Esophagus squamous epithelium (tissue), 5 donors: ENCODE data around the gene ACSL1. TPM values are rescaled to one million over a fixed set of nuclear protein-coding genes. Genes with fewer than 3 reads are reported as not detected.

Experiments used
- DNase-seq: peaks from one replicate; lab custom pipeline; 2025; lab: John Stamatoyannopoulos, UW
- H3K27ac ChIP-seq, 4 donors: fragments of 200-600 bp; sonication (generic); one replicate each; pipeline ENCODE4 v1.5.1; 2016 to 2019; ENCODE audit warnings: mild to moderate bottlenecking in 1 of 4
- H3K27me3 ChIP-seq, 4 donors: fragments of 200-600 bp; sonication (generic); 1 replicate in 3 of 4; 2 replicates in 1 of 4; pipeline versions ENCODE4 v1.5.1 to v1.6.0; 2017 to 2021; ENCODE audit warnings: antibody characterized with exemption in 1 of 4
- H3K36me3 ChIP-seq, 3 donors: fragments of 200-600 bp; sonication (generic); one replicate each; pipeline ENCODE4 v1.5.1; 2016 to 2019
- H3K4me1 ChIP-seq, 3 donors: fragments of 200-600 bp; sonication (generic); one replicate each; pipeline ENCODE4 v1.5.1; 2017 to 2019
- H3K4me3 ChIP-seq, 4 donors: fragments of 200-600 bp; sonication (generic); 1 replicate in 3 of 4; 2 replicates in 1 of 4; pipeline ENCODE4 v1.5.1; 2016 to 2019; ENCODE audit warnings: mild to moderate bottlenecking in 2 of 4, moderate library complexity in 1 of 4
- H3K9me3 ChIP-seq, 3 donors: fragments of 200-600 bp; sonication (generic); one replicate each; pipeline ENCODE4 v1.5.1; 2016 to 2019
- CTCF ChIP-seq, 6 experiments: fragments of 450-650 bp in 4 of 6; fragments of 200-600 bp in 2 of 6; sonication (generic) in 2 of 6; IDR thresholded peaks; one replicate each; pipeline ENCODE4 v1.5.1; 2016 to 2019; ENCODE audit warnings: antibody characterized with exemption in 6 of 6, mild to moderate bottlenecking in 4 of 6, moderate library complexity in 4 of 6
- POLR2A ChIP-seq, 4 donors: fragments of 450-650 bp; IDR thresholded peaks; one replicate each; pipeline ENCODE4 v1.6.1; 2017; ENCODE audit warnings: antibody characterized with exemption in 4 of 4, mild to moderate bottlenecking in 4 of 4, moderate library complexity in 3 of 4
- WGBS, 2 donors: methylation state at CpG; one replicate each; pipeline ENCODE4 v1.1.5; 2018; 5-methylcytosine and 5-hydroxymethylcytosine counted together
- intact Hi-C: fragments of 100-400 bp; cut with DNase I; formaldehyde crosslinking; loops from one replicate; pipeline ENCODE4 v1.15.0; 2022
- total RNA-seq, 4 donors: library from RNA; depleted of rRNA; stranded (reverse); fragments of >200 nt; gene quantifications; one replicate each; pipeline ENCODE4 v1.1.0, GENCODE V29; 2016
- donor health status: DM: yes; HTN: yes; CAD: no.

Gene ACSL1
- total RNA-seq: 100 to 1,000 TPM in 1 of 4 donors, 10 to 100 TPM in 3; 59.7 to 101 (median 73.8) TPM

GRCh38 chr4:184825896-184826690 lies at the start of gene ACSL1:
Gene ACSL1, minus strand, starts transcription at chr4:184825968. Its CDS starts 22,454 bp downstream, at chr4:184803514.
- WGBS, 2 donors: no CpG with 5 or more reads among the region's 94 CpGs
- DNase-seq: peak; percentile 8
- intact Hi-C loops: no loop called here

GRCh38 chr4:184873054-184873453 lies 47.3 kb upstream of the ACSL1 start:
- TF ChIP-seq CTCF (IDR thresholded peaks at IDR 0.05): no peak
- no peak for TF ChIP-seq POLR2A (IDR thresholded peaks at IDR 0.05)
- WGBS, 2 donors: 74 to 77% methylated on average over 2 of the region's 2 CpGs
- no peaks in the 10 kb centered on the region for H3K27me3 ChIP-seq

More at GRCh38 chr4:184825896-184826690, at the start of gene ACSL1:
- H3K4me1 ChIP-seq: peaks cover 3 to 29% (median 9%) of the 10 kb centered on the region in 3 donors
- no peaks in the 10 kb centered on the region for H3K9me3 ChIP-seq
- H3K4me3 ChIP-seq: peak within 1 kb of the TSS; percentile 58 to 92 (median 70)
- no peaks in the 10 kb centered on the region for H3K36me3 ChIP-seq
- H3K27ac ChIP-seq: peak within 1 kb of the TSS; percentile 85 to 94 (median 91)
- no peaks in the 10 kb centered on the region for H3K27me3 ChIP-seq
- TF ChIP-seq POLR2A (IDR thresholded peaks at IDR 0.05): peak in 2 of 4 donors; percentile 79 to 83
- peak in 1 of 6 experiments; percentile 32 for TF ChIP-seq CTCF (IDR thresholded peaks at IDR 0.05)

GRCh38 chr4:184870718-184871117 lies 45.0 kb upstream of the ACSL1 start:
- TF ChIP-seq CTCF (IDR thresholded peaks at IDR 0.05): no peak
- TF ChIP-seq POLR2A (IDR thresholded peaks at IDR 0.05): no peak
- H3K4me1 ChIP-seq: no peaks in the 10 kb centered on the region
- H3K4me3 ChIP-seq: no peak overlapping the region
- 61 to 91% methylated on average over 4 of the region's 4 CpGs for WGBS, 2 donors
- H3K9me3 ChIP-seq: no peaks in the 10 kb centered on the region
- H3K36me3 ChIP-seq: no peaks in the 10 kb centered on the region
- H3K27me3 ChIP-seq: no peaks in the 10 kb centered on the region
- intact Hi-C loops: no loop called here
- H3K27ac ChIP-seq: no peak overlapping the region
- DNase-seq: no peak

More at GRCh38 chr4:184873054-184873453, 47.3 kb upstream of the ACSL1 start:
- Histone ChIP-seq H3K27ac (no peak overlapping the region), H3K4me3 (no peak overlapping the region), H3K9me3 (no peaks in the 10 kb centered on the region), H3K36me3 (no peaks in the 10 kb centered on the region), H3K4me1 (no peaks in the 10 kb centered on the region)
- no peak for DNase-seq
- intact Hi-C loops: no loop called here

- DNase-seq: no peak
- H3K27ac ChIP-seq: no peak overlapping the region
- no peak overlapping the region for H3K4me3 ChIP-seq
- H3K27me3 ChIP-seq: no peaks in the 10 kb centered on the region
- no peaks in the 10 kb centered on the region for H3K4me1 ChIP-seq
- no peaks in the 10 kb centered on the region for H3K9me3 ChIP-seq
- no peaks in the 10 kb centered on the region for H3K36me3 ChIP-seq
- intact Hi-C loops: no loop called here
- 80 to 89% methylated on average over 3 of the region's 3 CpGs for WGBS, 2 donors
- TF ChIP-seq POLR2A (IDR thresholded peaks at IDR 0.05) (no peak), CTCF (IDR thresholded peaks at IDR 0.05) (no peak)
Measured at GRCh38 chr4:184868623-184869022, 42.9 kb upstream of the ACSL1 start.

- no peak for TF ChIP-seq CTCF (IDR thresholded peaks at IDR 0.05)
- TF ChIP-seq POLR2A (IDR thresholded peaks at IDR 0.05): no peak
- 68 to 69% methylated on average over 3 of the region's 3 CpGs for WGBS, 2 donors
- no peaks in the 10 kb centered on the region for H3K4me1 ChIP-seq
Measured at GRCh38 chr4:184863916-184864315, 38.1 kb upstream of the ACSL1 start.

More at GRCh38 chr4:184863916-184864315, 38.1 kb upstream of the ACSL1 start:
- no peaks in the 10 kb centered on the region for H3K9me3 ChIP-seq
- H3K27ac ChIP-seq: no peak overlapping the region
- intact Hi-C loops: no loop called here
- peaks cover 0 to 3% (median 0%) of the 10 kb centered on the region in 4 donors for H3K27me3 ChIP-seq
- no peak overlapping the region for H3K4me3 ChIP-seq
- no peaks in the 10 kb centered on the region for H3K36me3 ChIP-seq
- no peak for DNase-seq
